Activated CD4-positive, alpha-beta T cell treated with anti-CD3 and anti-CD28 coated beads for 4 hours (primary cell): ENCODE measurements around the gene ZXDC.

Experiments used
- DNase-seq, 2 donors: peaks; one replicate each; pipeline ENCODE4 v3.0.0-alpha.2; 2020

Gene ZXDC

GRCh38 chr3:126390201-126390600, 85.5 kb downstream of the ZXDC start:
- DNase-seq, result no peak

- no peak for DNase-seq
These were observed 85.9 kb downstream of the ZXDC start for GRCh38 chr3:126389794-126390146.

- no peak for DNase-seq
These were observed 86.4 kb downstream of the ZXDC start for GRCh38 chr3:126389112-126389793.
